SK-N-SH (cell line): Measurements from ENCODE around the gene MAP1B. TPM values are rescaled to one million over a fixed set of nuclear protein-coding genes. Genes with fewer than 3 reads are reported as not detected.

ENCODE experiments used
- CTCF ChIA-PET: fragments of 300-600, 350-600 bp; formaldehyde crosslinking; extraction: SDS; loops from one replicate; lab custom pipeline; 2021; lab: Yijun Ruan, JAX
- POLR2A ChIA-PET: fragments of 350-600 bp; sonication (Branson Sonifier 250); formaldehyde crosslinking; extraction: SDS; loops from one replicate; lab custom pipeline; 2020; ENCODE audit warnings: antibody characterized with exemption, inconsistent platforms; lab: Yijun Ruan, JAX
- DNase-seq: peaks from one replicate; pipeline ENCODE4 v3.0.0; 2012
- H2AFZ ChIP-seq: fragments of 200-600 bp; sonication (generic); 2 replicates; pipeline ENCODE4 v1.8.1; 2016; ENCODE audit warnings: antibody characterized with exemption, mild to moderate bottlenecking, low read depth
- H3F3A ChIP-seq: fragments of 200-600 bp; sonication (generic); replicated peaks from 2 replicates; pipeline ENCODE3; 2016; ENCODE audit warnings: antibody characterized with exemption, mild to moderate bottlenecking; ENCODE audit not compliant: insufficient read depth
- H3K27ac ChIP-seq, 2 experiments: fragments of 200-500 bp in 1 of 2; fragments of 200-600 bp in 1 of 2; sonication (Bioruptor generic) in 1 of 2; sonication (generic), shearing (Covaris generic) in 1 of 2; 2 replicates each; pipeline versions ENCODE4 v1.5.1 to v1.6.1; 2014 to 2016; ENCODE audit warnings: low read depth in 2 of 2, inconsistent platforms in 1 of 2, low read length in 1 of 2, mild to moderate bottlenecking in 1 of 2, mixed read lengths in 1 of 2
- H3K27me3 ChIP-seq: fragments of 200-600 bp; sonication (generic), shearing (Covaris generic); 2 replicates; pipeline ENCODE4 v1.6.1; 2016; ENCODE audit warnings: mixed run types; ENCODE audit not compliant: insufficient read depth
- H3K36me3 ChIP-seq, 2 experiments: fragments of 200-500 bp in 1 of 2; fragments of 200-600 bp in 1 of 2; sonication (Bioruptor generic) in 1 of 2; sonication (generic) in 1 of 2; replicated peaks in 1 of 2; 2 replicates each; pipeline versions ENCODE3 to v1.5.1; 2014 to 2016; ENCODE audit warnings: low read length in 1 of 2, mild to moderate bottlenecking in 1 of 2; ENCODE audit not compliant: insufficient read depth in 2 of 2, control insufficient read depth in 1 of 2
- H3K4me1 ChIP-seq, 2 experiments: fragments of 200-500 bp in 1 of 2; fragments of 200-600 bp in 1 of 2; sonication (Bioruptor generic) in 1 of 2; sonication (generic), shearing (Covaris generic) in 1 of 2; 2 replicates each; pipeline versions ENCODE4 v1.5.1 to v1.6.1; 2014 to 2016; ENCODE audit warnings: low read depth in 1 of 2, low read length in 1 of 2, mixed run types in 1 of 2; ENCODE audit not compliant: insufficient read depth in 2 of 2, control insufficient read depth in 1 of 2
- H3K4me2 ChIP-seq: fragments of 200-600 bp; sonication (generic), shearing (Covaris generic); 2 replicates; pipeline ENCODE4 v1.6.1; 2017; ENCODE audit warnings: mixed run types
- H3K4me3 ChIP-seq, 2 experiments: fragments of 200-500 bp in 1 of 2; fragments of 200-600 bp in 1 of 2; sonication (Bioruptor generic) in 1 of 2; sonication (generic), shearing (Covaris generic) in 1 of 2; 2 replicates each; pipeline versions ENCODE4 v1.5.1 to v1.8.1; 2014 to 2016; ENCODE audit warnings: low read depth in 2 of 2, inconsistent platforms in 1 of 2, low read length in 1 of 2, mild to moderate bottlenecking in 1 of 2, mixed read lengths in 1 of 2, moderate library complexity in 1 of 2
- H3K79me2 ChIP-seq: fragments of 200-600 bp; sonication (generic); 2 replicates; pipeline ENCODE4 v1.8.1; 2017; ENCODE audit warnings: mild to moderate bottlenecking; ENCODE audit not compliant: insufficient read depth
- H3K9ac ChIP-seq: fragments of 200-600 bp; sonication (generic); 2 replicates; pipeline ENCODE4 v1.6.1; 2017; ENCODE audit warnings: mixed run types
- H3K9me2 ChIP-seq: fragments of 200-600 bp; sonication (generic); 2 replicates; pipeline ENCODE4 v1.6.1; 2017; ENCODE audit warnings: mixed run types
- H3K9me3 ChIP-seq: fragments of 200-600 bp; sonication (generic); 2 replicates; pipeline ENCODE4 v1.6.1; 2017; ENCODE audit warnings: mixed run types, mild to moderate bottlenecking, moderate library complexity
- H4K20me1 ChIP-seq: fragments of 200-600 bp; sonication (generic); 2 replicates; pipeline ENCODE4 v1.6.1; 2017; ENCODE audit warnings: mild to moderate bottlenecking, mixed run types; ENCODE audit not compliant: insufficient read depth
- FOXM1 ChIP-seq: IDR thresholded peaks from 2 replicates; pipeline ENCODE4 v1.4.0; 2012; ENCODE audit warnings: low read depth, mild to moderate bottlenecking
- MEF2A ChIP-seq: IDR thresholded peaks from 2 replicates; pipeline ENCODE4 v1.4.0; 2012; ENCODE audit warnings: low read depth, borderline replicate concordance
- POLR2AphosphoS5 ChIP-seq: IDR thresholded peaks from 2 replicates; pipeline ENCODE4 v1.6.1; 2012; ENCODE audit warnings: low read depth, low read length
- REST ChIP-seq: IDR thresholded peaks from 2 replicates; pipeline ENCODE4 v1.6.1; 2012; ENCODE audit warnings: mild to moderate bottlenecking, low read depth, low read length, moderate library complexity
- RXRA ChIP-seq: IDR thresholded peaks from 2 replicates; pipeline ENCODE4 v1.4.0; 2012; ENCODE audit warnings: low read depth, mild to moderate bottlenecking, borderline replicate concordance
- SIN3A ChIP-seq: IDR thresholded peaks from 2 replicates; pipeline ENCODE4 v1.6.1; 2012; ENCODE audit warnings: low read depth, mild to moderate bottlenecking, low read length, moderate library complexity, borderline replicate concordance
- TEAD4 ChIP-seq: IDR thresholded peaks from 2 replicates; pipeline ENCODE4 v1.4.0; 2012; ENCODE audit warnings: mild to moderate bottlenecking, borderline replicate concordance; ENCODE audit not compliant: insufficient read depth
- WGBS: methylation state at CpG from one replicate; pipeline ENCODE4 v1.1.6; 2017; ENCODE audit warnings: low lambda C conversion rate; 5-methylcytosine and 5-hydroxymethylcytosine counted together
- polyA plus RNA-seq, 3 experiments: library from polyadenylated mRNA; depleted of rRNA; stranded (reverse); fragments of >200 nt; gene quantifications; 2 replicates each; pipeline ENCODE4 v1.2.3, GENCODE V29; 2012
- TF ChIP-seq, protein P1 (sequence below): IDR thresholded peaks from 2 replicates; pipeline ENCODE4 v1.4.0; 2012; ENCODE audit warnings: low read depth

Gene MAP1B
- polyA plus RNA-seq, 1 of the 3 experiments (the other 2 are of a cell fraction), result 47.5 TPM

DNA sequence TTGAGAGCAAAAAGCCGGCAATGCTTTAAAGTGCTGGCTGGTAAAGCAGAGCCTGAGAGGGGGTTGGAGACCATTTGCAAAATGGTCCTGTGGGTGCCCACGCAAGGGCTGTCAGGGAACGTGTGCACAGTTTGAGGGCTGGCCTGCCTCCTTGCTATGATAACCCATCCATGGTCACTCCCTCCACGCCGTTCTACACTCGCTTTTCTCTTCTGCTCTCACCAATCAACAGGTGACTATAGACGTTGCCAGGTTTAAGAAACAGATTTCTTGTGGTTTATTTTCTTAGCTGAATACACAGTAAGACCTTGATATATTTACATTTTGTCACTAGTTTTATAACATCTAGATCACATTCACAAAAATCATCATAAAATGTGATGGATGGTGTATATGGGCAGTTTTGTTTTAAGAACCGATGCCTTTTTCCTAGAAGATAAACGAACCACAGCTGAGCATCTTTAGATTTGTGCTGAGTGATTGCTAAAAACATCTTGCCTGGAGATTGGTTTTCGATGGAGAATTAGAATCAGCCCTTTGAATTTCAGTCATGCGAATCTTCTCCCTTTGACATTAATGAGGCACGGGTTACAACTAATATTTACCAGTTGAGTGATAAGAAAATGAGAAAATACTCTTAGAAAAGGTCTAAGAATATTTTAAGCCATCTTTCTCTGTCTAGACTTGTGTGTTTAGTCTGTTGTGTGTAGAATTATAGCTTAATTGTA is 13.9 kb downstream of the MAP1B start:
- Histone ChIP-seq H3F3A (peaks cover 84% of the 10 kb centered on the region), H3K9ac (no peak overlapping the region), H3K9me2 (no peaks in the 10 kb centered on the region), H4K20me1 (peaks cover 100% of the 10 kb centered on the region), H3K9me3 (no peaks in the 10 kb centered on the region), H3K27ac (peak overlapping the region; percentile 30 to 94; a peak in 3 of 4 replicates), H3K4me1 (peaks cover 24 to 46% of the 10 kb centered on the region in 2 experiments), H3K4me3 (no peak overlapping the region), H3K79me2 (peaks cover 100% of the 10 kb centered on the region), H3K27me3 (no peaks in the 10 kb centered on the region), H2AFZ (no peak overlapping the region), H3K4me2 (0 out of 2 replicates have a peak overlapping the region, but pooled peaks have one; percentile 38), H3K36me3 (peaks cover 79 to 82% of the 10 kb centered on the region in 2 experiments)
- WGBS, result 86% methylated on average over 12 of the region's 12 CpGs
- ChIA-PET CTCF (interaction anchor here (0.9 kb wide), 1 partner anchor 339 kb away, joined by 3 read pairs; no protein-coding TSS in a partner anchor), POLR2A (no interaction called here)
- TF ChIP-seq RXRA, result no peak
- no peak for TF ChIP-seq SIN3A
- no peak for TF ChIP-seq FOXM1
- TF ChIP-seq MEF2A, result no peak
- no peak for DNase-seq

DNA sequence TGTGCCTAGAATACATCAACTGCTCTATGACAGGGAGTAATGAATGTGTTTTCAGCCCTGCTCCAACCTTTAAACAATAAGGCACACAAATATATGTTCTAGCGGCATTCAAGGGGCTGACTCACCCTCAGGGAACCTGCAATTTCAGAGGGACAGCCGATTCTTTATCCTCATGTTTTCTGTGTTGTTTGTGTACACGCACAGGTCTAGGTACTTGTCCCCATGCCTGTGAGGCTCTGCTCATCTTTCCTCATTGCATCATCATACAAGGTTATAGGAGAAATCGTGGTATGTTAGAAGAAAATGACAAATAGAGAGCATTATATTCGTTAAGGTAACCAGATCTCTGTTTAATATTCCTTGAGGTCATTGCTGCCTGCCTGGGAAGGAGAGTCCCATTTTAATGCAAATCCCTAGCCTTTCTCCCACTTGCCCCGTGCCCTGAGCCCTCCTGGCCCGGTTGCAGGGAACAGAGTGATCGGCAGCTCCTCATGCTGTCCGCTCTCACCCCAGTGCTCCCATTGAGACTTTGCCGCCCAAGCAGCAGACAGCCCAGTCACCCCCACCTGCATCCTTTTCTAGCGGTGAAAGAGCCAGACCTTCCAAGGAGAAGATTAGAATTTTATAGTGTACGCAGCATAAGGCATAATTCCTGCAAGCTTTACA is 14.6 kb downstream of the MAP1B start:
- no peak overlapping the region for H3K4me2 ChIP-seq
- peaks cover 100% of the 10 kb centered on the region for H3K79me2 ChIP-seq
- peaks cover 100% of the 10 kb centered on the region for H4K20me1 ChIP-seq
- no peaks in the 10 kb centered on the region for H3K9me3 ChIP-seq
- no peaks in the 10 kb centered on the region for H3K27me3 ChIP-seq
- H3K27ac ChIP-seq, result peak overlapping the region; percentile 30 to 94
- H3K36me3 ChIP-seq, result peaks cover 77% of the 10 kb centered on the region in 2 experiments
- TF ChIP-seq, protein P1, sequence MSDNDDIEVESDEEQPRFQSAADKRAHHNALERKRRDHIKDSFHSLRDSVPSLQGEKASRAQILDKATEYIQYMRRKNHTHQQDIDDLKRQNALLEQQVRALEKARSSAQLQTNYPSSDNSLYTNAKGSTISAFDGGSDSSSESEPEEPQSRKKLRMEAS, result no peak
- TF ChIP-seq POLR2AphosphoS5, result peak; percentile 22; the same call in 1 of the 2 replicates
- no peak overlapping the region for H2AFZ ChIP-seq
- peaks cover 30 to 53% of the 10 kb centered on the region in 2 experiments for H3K4me1 ChIP-seq
- H3F3A ChIP-seq, result peaks cover 82% of the 10 kb centered on the region
- H3K9ac ChIP-seq, result no peak overlapping the region
- no peak overlapping the region for H3K4me3 ChIP-seq
- POLR2A ChIA-PET, result no interaction called here
- CTCF ChIA-PET, result no interaction called here
- 86% methylated on average over 12 of the region's 12 CpGs for whole genome bisulfite sequencing
- H3K9me2 ChIP-seq, result no peaks in the 10 kb centered on the region
- no peak for DNase-seq

DNA sequence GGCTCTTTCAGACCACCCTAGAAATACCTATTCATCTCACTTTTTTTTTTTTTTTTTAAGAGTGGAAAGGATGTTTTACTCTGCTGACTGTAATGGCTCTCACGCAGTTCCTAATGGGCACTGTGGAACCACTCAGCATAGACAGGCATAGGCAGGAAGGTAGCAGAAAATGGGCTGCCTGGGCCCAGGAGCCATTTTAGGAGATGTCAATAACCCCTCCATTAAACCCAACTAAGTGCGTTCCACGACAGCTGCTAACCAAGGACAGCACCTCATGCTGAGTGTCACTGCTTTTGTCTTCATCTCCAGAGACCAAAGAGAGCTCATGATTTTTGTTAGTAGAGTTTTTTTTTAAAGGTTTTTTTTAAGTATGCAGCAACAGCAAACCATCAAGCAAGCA is 15.3 kb downstream of the MAP1B start:
- H4K20me1 ChIP-seq, result peaks cover 98% of the 10 kb centered on the region
- POLR2A ChIA-PET, result no interaction called here

More for the DNA sequence above, 15.3 kb downstream of the MAP1B start:
- peaks cover 100% of the 10 kb centered on the region for H3K79me2 ChIP-seq
- peaks cover 35 to 59% of the 10 kb centered on the region in 2 experiments for H3K4me1 ChIP-seq
- H3K27ac ChIP-seq, result peak overlapping the region; percentile 25 to 94
- H2AFZ ChIP-seq, result no peak overlapping the region
- WGBS, result 96% methylated on average over 3 of the region's 3 CpGs
- no peak overlapping the region for H3K4me3 ChIP-seq
- no peak for DNase-seq
- peaks cover 77% of the 10 kb centered on the region in 2 experiments for H3K36me3 ChIP-seq
- no peaks in the 10 kb centered on the region for H3K9me2 ChIP-seq
- peaks cover 82% of the 10 kb centered on the region for H3F3A ChIP-seq
- no peak overlapping the region for H3K9ac ChIP-seq
- no peaks in the 10 kb centered on the region for H3K9me3 ChIP-seq
- TF ChIP-seq TEAD4, result no peak
- TF ChIP-seq REST, result 0 out of 2 replicates have a peak, but pooled peaks have one; percentile 35
- H3K27me3 ChIP-seq, result no peaks in the 10 kb centered on the region
- CTCF ChIA-PET, result interaction anchor here (1.0 to 1.5 kb wide), 2 partner anchors 13 to 345 kb away, joined by 4 read pairs; no protein-coding TSS in a partner anchor
- peak overlapping the region; percentile 0; the same call in 1 of the 2 replicates for H3K4me2 ChIP-seq
